Measurements from ENCODE around the gene TMC3. TPM values are rescaled to one million over a fixed set of nuclear protein-coding genes. Genes with fewer than 3 reads are reported as not detected.
A peak's percentile ranks its signal among the peaks of the same experiment; 100 is the strongest.

The TMC3 gene
- total and polyA plus RNA-seq, 4 donors: 0.03 TPM; not detected in 3

DNA sequence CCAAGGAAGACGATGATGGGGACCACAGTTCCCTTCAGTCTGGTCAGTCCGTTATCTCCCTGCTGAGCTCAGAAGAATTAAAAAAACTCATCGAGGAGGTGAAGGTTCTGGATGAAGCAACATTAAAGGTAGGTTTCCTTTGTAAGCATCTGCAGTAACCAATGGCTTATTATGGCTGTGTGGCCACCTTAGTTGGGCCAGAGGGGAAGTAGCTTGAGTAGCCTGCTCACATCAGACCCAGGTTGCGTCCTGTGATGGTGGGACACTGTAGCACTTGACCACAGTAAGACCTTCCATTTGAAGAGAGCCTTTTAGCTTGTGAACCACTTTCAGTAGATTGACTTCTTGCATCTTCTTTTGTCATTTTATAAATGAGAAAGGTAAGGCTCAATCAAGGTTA lies 72.6 kb downstream of the TMC3 start:
- Histone ChIP-seq H3K4me3 (no peak overlapping the region), H3K4me1 (ENCODE audit: control insufficient read depth in 5 of 5, insufficient read depth in 5 of 5, low read length in 5 of 5) (peaks cover 0 to 18% (median 0%) of the 10 kb centered on the region in 5 donors), H3K27me3 (ENCODE audit: control insufficient read depth in 3 of 3, insufficient read depth in 3 of 3, low read length in 2 of 3) (no peaks in the 10 kb centered on the region), H3K36me3 (ENCODE audit: control insufficient read depth in 4 of 4, insufficient read depth in 4 of 4, low read length in 4 of 4) (peaks cover 0 to 36% (median 8%) of the 10 kb centered on the region in 4 donors), H3K27ac (ENCODE audit: low read depth in 1 of 2, low read length in 1 of 2) (peak overlapping the region in 1 of 2 donors; percentile 41), H3K9ac (ENCODE audit: insufficient read depth in 1 of 2, low read length in 2 of 2) (no peak overlapping the region), H3K9me3 (ENCODE audit: control insufficient read depth in 4 of 4, insufficient read depth in 3 of 4, low read length in 3 of 4) (no peaks in the 10 kb centered on the region)
- TF ChIP-seq, protein P1, sequence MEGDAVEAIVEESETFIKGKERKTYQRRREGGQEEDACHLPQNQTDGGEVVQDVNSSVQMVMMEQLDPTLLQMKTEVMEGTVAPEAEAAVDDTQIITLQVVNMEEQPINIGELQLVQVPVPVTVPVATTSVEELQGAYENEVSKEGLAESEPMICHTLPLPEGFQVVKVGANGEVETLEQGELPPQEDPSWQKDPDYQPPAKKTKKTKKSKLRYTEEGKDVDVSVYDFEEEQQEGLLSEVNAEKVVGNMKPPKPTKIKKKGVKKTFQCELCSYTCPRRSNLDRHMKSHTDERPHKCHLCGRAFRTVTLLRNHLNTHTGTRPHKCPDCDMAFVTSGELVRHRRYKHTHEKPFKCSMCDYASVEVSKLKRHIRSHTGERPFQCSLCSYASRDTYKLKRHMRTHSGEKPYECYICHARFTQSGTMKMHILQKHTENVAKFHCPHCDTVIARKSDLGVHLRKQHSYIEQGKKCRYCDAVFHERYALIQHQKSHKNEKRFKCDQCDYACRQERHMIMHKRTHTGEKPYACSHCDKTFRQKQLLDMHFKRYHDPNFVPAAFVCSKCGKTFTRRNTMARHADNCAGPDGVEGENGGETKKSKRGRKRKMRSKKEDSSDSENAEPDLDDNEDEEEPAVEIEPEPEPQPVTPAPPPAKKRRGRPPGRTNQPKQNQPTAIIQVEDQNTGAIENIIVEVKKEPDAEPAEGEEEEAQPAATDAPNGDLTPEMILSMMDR (IDR thresholded peaks at IDR 0.05; ENCODE audit: control extremely low read depth, extremely low read depth): no peak
- ATAC-seq (ENCODE audit: insufficient read depth, low FRiP score) (no peak), DNase-seq (no peak)
- WGBS, 2 donors: 86 to 90% methylated on average over 4 of the region's 4 CpGs

DNA sequence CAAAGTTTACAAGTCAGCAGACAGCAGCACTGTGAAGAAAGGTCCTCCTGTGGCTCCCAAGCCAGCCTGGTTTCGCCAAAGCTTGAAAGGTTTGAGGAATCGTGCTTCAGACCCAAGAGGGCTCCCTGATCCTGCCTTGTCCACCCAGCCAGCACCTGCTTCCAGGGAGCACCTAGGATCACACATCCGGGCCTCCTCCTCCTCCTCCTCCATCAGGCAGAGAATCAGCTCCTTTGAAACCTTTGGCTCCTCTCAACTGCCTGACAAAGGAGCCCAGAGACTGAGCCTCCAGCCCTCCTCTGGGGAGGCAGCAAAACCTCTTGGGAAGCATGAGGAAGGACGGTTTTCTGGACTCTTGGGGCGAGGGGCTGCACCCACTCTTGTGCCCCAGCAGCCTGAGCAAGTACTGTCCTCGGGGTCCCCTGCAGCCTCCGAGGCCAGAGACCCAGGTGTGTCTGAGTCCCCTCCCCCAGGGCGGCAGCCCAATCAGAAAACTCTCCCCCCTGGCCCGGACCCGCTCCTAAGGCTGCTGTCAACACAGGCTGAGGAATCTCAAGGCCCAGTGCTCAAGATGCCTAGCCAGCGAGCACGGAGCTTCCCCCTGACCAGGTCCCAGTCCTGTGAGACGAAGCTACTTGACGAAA lies 74.3 kb downstream of the TMC3 start:
- no peak for DNase-seq
- no peak overlapping the region for H3K9ac ChIP-seq (ENCODE audit: insufficient read depth in 1 of 2, low read length in 2 of 2)
- no peak overlapping the region for H3K27ac ChIP-seq (ENCODE audit: low read depth in 1 of 2, low read length in 1 of 2)
- TF ChIP-seq, protein P1 (IDR thresholded peaks at IDR 0.05; ENCODE audit: control extremely low read depth, extremely low read depth): no peak
- no peak overlapping the region for H3K4me3 ChIP-seq
- no peaks in the 10 kb centered on the region for H3K27me3 ChIP-seq (ENCODE audit: control insufficient read depth in 3 of 3, insufficient read depth in 3 of 3, low read length in 2 of 3)
- H3K4me1 ChIP-seq (ENCODE audit: control insufficient read depth in 5 of 5, insufficient read depth in 5 of 5, low read length in 5 of 5): peaks cover 0 to 20% (median 0%) of the 10 kb centered on the region in 5 donors
- 65 to 74% methylated on average over 14 of the region's 14 CpGs for WGBS, 2 donors
- H3K36me3 ChIP-seq (ENCODE audit: control insufficient read depth in 4 of 4, insufficient read depth in 4 of 4, low read length in 4 of 4): peaks cover 0 to 26% (median 5%) of the 10 kb centered on the region in 4 donors
- ATAC-seq (ENCODE audit: insufficient read depth, low FRiP score): no peak
- no peaks in the 10 kb centered on the region for H3K9me3 ChIP-seq (ENCODE audit: control insufficient read depth in 4 of 4, insufficient read depth in 3 of 4, low read length in 3 of 4)

- Histone ChIP-seq H3K4me1 (ENCODE audit: control insufficient read depth in 5 of 5, insufficient read depth in 5 of 5, low read length in 5 of 5) (peaks cover 0 to 24% (median 0%) of the 10 kb centered on the region in 5 donors), H3K27ac (ENCODE audit: low read depth in 1 of 2, low read length in 1 of 2) (no peak overlapping the region), H3K9me3 (ENCODE audit: control insufficient read depth in 4 of 4, insufficient read depth in 3 of 4, low read length in 3 of 4) (no peaks in the 10 kb centered on the region), H3K9ac (ENCODE audit: insufficient read depth in 1 of 2, low read length in 2 of 2) (no peak overlapping the region), H3K36me3 (ENCODE audit: control insufficient read depth in 4 of 4, insufficient read depth in 4 of 4, low read length in 4 of 4) (peaks cover 0 to 26% (median 5%) of the 10 kb centered on the region in 4 donors), H3K27me3 (ENCODE audit: control insufficient read depth in 3 of 3, insufficient read depth in 3 of 3, low read length in 2 of 3) (no peaks in the 10 kb centered on the region), H3K4me3 (no peak overlapping the region)
- ATAC-seq (ENCODE audit: insufficient read depth, low FRiP score) (no peak), DNase-seq (no peak)
- WGBS, 2 donors: 76 to 82% methylated on average over 3 of the region's 3 CpGs
- TF ChIP-seq, protein P1 (IDR thresholded peaks at IDR 0.05; ENCODE audit: control extremely low read depth, extremely low read depth): no peak
These were observed 74.9 kb downstream of the TMC3 start for GRCh38 chr15:81299156-81299555.

Data from lung (tissue), 12 donors.